Activated naive CD8-positive, alpha-beta T cell treated with anti-CD3 and anti-CD28 coated beads, Interleukin-2, amount 10 ng/mL, durations not matched to agents 7 days and 5 days (primary cell): ENCODE results near the gene PNO1. TPM values are rescaled to one million over a fixed set of nuclear protein-coding genes. Genes with fewer than 3 reads are reported as not detected.
"Not testable (repeated sequence)": the region's sequence is repeated elsewhere in the genome, so short reads cannot be mapped to it uniquely, and the experiment has no call there.

ENCODE experiments used
- ATAC-seq: fragments of 150-1000 bp; cut with Tn5 transposase; one replicate; pipeline ENCODE4 v1.10.0; 2021; ENCODE audit warnings: low read depth, moderate library complexity
- POLR2A ChIA-PET: fragments of 350-600 bp; sonication (Branson Sonifier 250); formaldehyde crosslinking; loops from one replicate; lab custom pipeline; 2021; ENCODE audit warnings: antibody characterized with exemption; lab: Charles Lee
- DNase-seq: peaks from one replicate; pipeline ENCODE4 v3.0.0; 2021
- H3K27ac Mint-ChIP-seq: one replicate; pipeline ENCODE4 v1.8.0; 2022; ENCODE audit warnings: mild to moderate bottlenecking, mixed read lengths
- H3K27me3 Mint-ChIP-seq: one replicate; pipeline ENCODE4 v1.8.0; 2022; ENCODE audit warnings: mild to moderate bottlenecking, moderate library complexity, mixed read lengths
- H3K36me3 Mint-ChIP-seq: one replicate; pipeline ENCODE4 v1.8.0; 2021; ENCODE audit warnings: mild to moderate bottlenecking, mixed read lengths
- H3K4me1 Mint-ChIP-seq: one replicate; pipeline ENCODE4 v1.8.0; 2021; ENCODE audit warnings: mixed read lengths
- H3K4me3 Mint-ChIP-seq: one replicate; pipeline ENCODE4 v1.8.0; 2022; ENCODE audit warnings: mild to moderate bottlenecking, moderate library complexity, mixed read lengths
- H3K9me3 Mint-ChIP-seq: one replicate; pipeline ENCODE4 v1.8.0; 2021; ENCODE audit warnings: mixed read lengths
- total RNA-seq, 2 experiments: library from RNA; stranded (reverse); gene quantifications; one replicate each; pipeline ENCODE4 v1.2.3, GENCODE V29; 2021

The PNO1 gene
- total RNA-seq: 1 to 10 TPM; 8.5 to 9.2 TPM

GRCh38 chr2:68157402-68158133 is at the start of gene PNO1:
Gene PNO1, plus strand, starts transcription at chr2:68157888. Its CDS starts 47 bp downstream, at chr2:68157935.
- DNase-seq (peak; percentile 95), ATAC-seq (peak; percentile 86)
- Mint-ChIP-seq H3K9me3 (no peaks in the 10 kb centered on the region), H3K36me3 (peaks cover 4% of the 10 kb centered on the region), H3K4me3 (peak within 1 kb of the TSS; percentile 88), H3K4me1 (peaks cover 27% of the 10 kb centered on the region), H3K27ac (peak within 1 kb of the TSS; percentile 100), H3K27me3 (no peaks in the 10 kb centered on the region)
- POLR2A ChIA-PET: interaction anchor here (0.6 to 2.5 kb wide), 7 partner anchors 12 to 95 kb away, joined by 3 to 12 read pairs (median 4); partner anchors contain the start of genes C1D and PPP3R1

- H3K36me3 Mint-ChIP-seq: peaks cover 4% of the 10 kb centered on the region
- no peaks in the 10 kb centered on the region for H3K27me3 Mint-ChIP-seq
- ATAC-seq (no peak), DNase-seq (no peak)
- POLR2A ChIA-PET: no interaction called here
- H3K9me3 Mint-ChIP-seq: peaks cover 15% of the 10 kb centered on the region
- no peak overlapping the region for H3K27ac Mint-ChIP-seq
- H3K4me1 Mint-ChIP-seq: no peaks in the 10 kb centered on the region
- H3K4me3 Mint-ChIP-seq: no peak overlapping the region
Observed at GRCh38 chr2:68108120-68108519, 49.6 kb upstream of the PNO1 start.

GRCh38 chr2:68110102-68110501 is 47.6 kb upstream of the PNO1 start:
- no peak for ATAC-seq
- Mint-ChIP-seq H3K4me1 (no peaks in the 10 kb centered on the region), H3K27ac (no peak overlapping the region), H3K36me3 (peaks cover 3% of the 10 kb centered on the region), H3K4me3 (no peak overlapping the region), H3K27me3 (no peaks in the 10 kb centered on the region), H3K9me3 (peaks cover 12% of the 10 kb centered on the region)
- POLR2A ChIA-PET: no interaction called here
- no peak for DNase-seq

GRCh38 chr2:68115965-68116364 is 41.7 kb upstream of the PNO1 start:
- DNase-seq (no peak), ATAC-seq (no peak)
- Mint-ChIP-seq H3K36me3 (no peaks in the 10 kb centered on the region), H3K9me3 (no peaks in the 10 kb centered on the region), H3K27me3 (no peaks in the 10 kb centered on the region), H3K4me3 (no peak overlapping the region), H3K4me1 (no peaks in the 10 kb centered on the region), H3K27ac (no peak overlapping the region)
- POLR2A ChIA-PET: no interaction called here

DNA sequence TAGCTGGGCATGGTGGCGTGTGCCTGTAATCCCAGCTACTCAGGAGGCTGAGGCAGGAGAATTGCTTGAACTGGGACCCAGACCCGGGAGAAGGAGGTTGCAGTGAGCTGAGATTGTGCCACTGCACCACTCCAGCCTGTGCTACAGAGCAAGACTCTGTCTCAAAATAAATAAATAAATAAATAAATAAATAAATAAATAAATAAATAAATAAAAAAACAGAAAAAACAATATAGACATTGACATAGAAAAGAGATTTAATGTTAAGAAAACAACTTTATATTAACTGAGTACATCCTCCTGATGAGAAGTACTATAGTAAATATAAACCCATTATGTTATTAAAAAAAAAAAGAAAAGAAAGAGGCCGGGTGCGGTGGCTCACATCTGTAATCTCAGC is 39.8 kb upstream of the PNO1 start:
- POLR2A ChIA-PET, DNase-seq, H3K4me1 Mint-ChIP-seq, H3K27ac Mint-ChIP-seq, H3K9me3 Mint-ChIP-seq, H3K4me3 Mint-ChIP-seq, H3K36me3 Mint-ChIP-seq, ATAC-seq, H3K27me3 Mint-ChIP-seq: not testable (repeated sequence)

DNA sequence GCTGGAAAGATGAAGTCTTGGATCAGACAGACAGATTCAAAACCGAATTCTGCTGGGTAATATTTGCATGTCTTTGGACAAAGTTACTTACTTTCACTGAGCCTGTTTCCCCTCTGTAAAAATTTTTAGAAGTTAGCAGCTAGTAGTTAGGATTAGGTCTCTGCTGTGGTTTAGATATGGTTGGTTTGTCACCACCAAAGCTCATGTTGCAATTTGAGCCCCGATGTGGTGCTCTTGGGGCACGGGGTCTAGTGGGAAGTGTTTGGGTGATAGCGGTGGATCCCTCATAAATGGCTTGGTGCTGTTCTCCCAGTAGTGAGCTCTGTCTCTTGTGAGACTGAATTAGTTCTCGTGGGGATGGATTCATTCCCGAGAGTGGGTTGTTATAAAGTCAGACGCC is 38.9 kb upstream of the PNO1 start:
- Mint-ChIP-seq H3K36me3 (no peaks in the 10 kb centered on the region), H3K9me3 (no peaks in the 10 kb centered on the region), H3K4me3 (no peak overlapping the region), H3K27ac (no peak overlapping the region), H3K4me1 (peaks cover 2% of the 10 kb centered on the region), H3K27me3 (peaks cover 3% of the 10 kb centered on the region)
- DNase-seq (no peak), ATAC-seq (no peak)
- POLR2A ChIA-PET: interaction anchor here (0.6 kb wide), 1 partner anchor 180 kb away, joined by 5 read pairs; no protein-coding TSS in a partner anchor

DNA sequence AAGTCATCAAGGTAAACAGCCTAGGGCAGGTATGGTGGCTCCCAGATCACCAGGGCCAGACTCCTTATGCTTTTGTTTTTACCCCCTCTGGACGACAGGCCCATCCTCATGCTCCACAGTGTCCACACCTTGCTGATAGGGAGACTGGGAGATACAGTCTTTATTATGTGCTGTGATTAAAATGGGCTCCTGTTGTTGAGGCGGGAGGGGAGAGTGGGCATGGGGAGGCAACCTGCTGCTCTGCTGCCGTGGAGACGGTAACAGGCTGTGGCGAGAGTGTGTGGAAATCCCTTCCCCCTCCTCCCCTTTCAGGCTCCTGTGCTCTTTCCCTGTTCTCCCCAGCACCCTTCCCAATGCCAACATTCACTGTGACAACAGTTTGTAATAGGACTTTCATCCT is 38.2 kb upstream of the PNO1 start:
- DNase-seq (no peak), ATAC-seq (no peak)
- Mint-ChIP-seq H3K36me3 (no peaks in the 10 kb centered on the region), H3K27ac (no peak overlapping the region), H3K9me3 (no peaks in the 10 kb centered on the region), H3K4me3 (no peak overlapping the region), H3K27me3 (peaks cover 3% of the 10 kb centered on the region), H3K4me1 (peaks cover 2% of the 10 kb centered on the region)
- POLR2A ChIA-PET: interaction anchor here (0.6 kb wide), 1 partner anchor 180 kb away, joined by 5 read pairs; no protein-coding TSS in a partner anchor

- Mint-ChIP-seq H3K27me3 (peaks cover 3% of the 10 kb centered on the region), H3K9me3 (no peaks in the 10 kb centered on the region), H3K36me3 (no peaks in the 10 kb centered on the region), H3K4me3 (peak overlapping the region; percentile 48), H3K27ac (no peak overlapping the region), H3K4me1 (peaks cover 2% of the 10 kb centered on the region)
- POLR2A ChIA-PET: no interaction called here
- ATAC-seq (no peak), DNase-seq (peak; percentile 77)
Observed at GRCh38 chr2:68121873-68122679, 35.6 kb upstream of the PNO1 start.

DNA sequence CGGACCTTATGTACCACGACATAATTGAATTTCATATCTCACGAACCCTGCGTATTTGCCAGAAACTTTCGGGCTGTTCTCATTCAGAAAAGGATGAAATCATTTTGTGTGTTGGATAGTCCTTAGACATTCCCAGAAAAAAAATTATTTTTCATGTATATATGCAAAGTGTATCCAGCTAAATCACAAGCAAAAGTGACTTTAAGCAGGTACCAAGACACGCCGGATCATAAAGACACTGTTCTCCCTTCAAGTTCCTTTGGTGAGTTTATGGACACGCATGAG is 35.1 kb upstream of the PNO1 start:
- Mint-ChIP-seq H3K4me1 (peaks cover 2% of the 10 kb centered on the region), H3K27me3 (peaks cover 3% of the 10 kb centered on the region), H3K4me3 (peak overlapping the region; percentile 48), H3K27ac (no peak overlapping the region), H3K36me3 (no peaks in the 10 kb centered on the region), H3K9me3 (no peaks in the 10 kb centered on the region)
- POLR2A ChIA-PET: no interaction called here
- ATAC-seq: no peak
- no peak for DNase-seq

DNA sequence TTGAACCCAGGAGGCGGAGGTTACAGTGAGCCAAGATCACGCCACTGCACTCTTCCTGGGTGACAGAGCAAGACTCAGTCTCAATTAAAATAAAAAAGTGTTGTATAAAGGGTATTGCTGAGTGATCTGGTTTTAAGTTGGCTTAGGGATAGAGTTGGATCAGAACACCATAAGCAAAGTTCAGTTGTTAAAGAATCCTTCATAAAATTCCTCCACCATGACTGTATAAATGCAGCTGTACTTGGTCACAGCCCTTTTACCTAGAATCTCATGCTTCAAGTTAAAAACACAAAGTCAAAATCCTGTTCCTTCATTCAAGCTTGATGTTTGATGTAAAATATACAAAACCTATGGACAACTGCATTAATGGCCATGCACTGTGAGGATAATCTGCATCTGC is 33.4 kb upstream of the PNO1 start:
- POLR2A ChIA-PET: no interaction called here
- Mint-ChIP-seq H3K4me1 (peaks cover 2% of the 10 kb centered on the region), H3K36me3 (no peaks in the 10 kb centered on the region), H3K4me3 (no peak overlapping the region), H3K27me3 (peaks cover 3% of the 10 kb centered on the region), H3K9me3 (no peaks in the 10 kb centered on the region), H3K27ac (no peak overlapping the region)
- DNase-seq: no peak
- ATAC-seq: no peak

DNA sequence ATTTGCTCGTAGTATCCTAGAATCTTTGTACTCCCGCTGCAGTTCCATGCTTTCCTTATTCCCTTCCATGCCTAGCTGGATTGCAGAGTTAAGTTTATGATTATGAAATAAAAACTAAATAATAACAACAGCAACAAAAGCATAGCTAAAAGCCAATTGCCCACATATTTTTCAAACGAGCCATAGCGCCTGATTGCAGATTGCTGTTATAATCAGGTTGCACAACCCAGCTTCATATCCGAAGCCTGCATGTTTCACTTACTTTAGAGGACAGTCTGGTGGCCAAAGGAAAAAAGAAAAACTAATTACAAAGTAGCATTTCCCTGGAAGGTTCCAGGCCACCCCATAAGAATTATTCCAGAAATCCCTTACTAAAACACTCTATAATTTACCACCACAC is 31.9 kb upstream of the PNO1 start:
- ATAC-seq: no peak
- Mint-ChIP-seq H3K9me3 (no peaks in the 10 kb centered on the region), H3K4me3 (no peak overlapping the region), H3K27me3 (peaks cover 3% of the 10 kb centered on the region), H3K27ac (no peak overlapping the region), H3K4me1 (peaks cover 2% of the 10 kb centered on the region), H3K36me3 (no peaks in the 10 kb centered on the region)
- POLR2A ChIA-PET: no interaction called here
- DNase-seq: no peak

- no peak overlapping the region for H3K4me3 Mint-ChIP-seq
- no peak overlapping the region for H3K27ac Mint-ChIP-seq
- POLR2A ChIA-PET: no interaction called here
- DNase-seq (no peak), ATAC-seq (no peak)
- H3K36me3 Mint-ChIP-seq: no peaks in the 10 kb centered on the region
- no peaks in the 10 kb centered on the region for H3K9me3 Mint-ChIP-seq
- H3K4me1 Mint-ChIP-seq: peaks cover 2% of the 10 kb centered on the region
- peaks cover 3% of the 10 kb centered on the region for H3K27me3 Mint-ChIP-seq
Observed at GRCh38 chr2:68126561-68126960, 31.1 kb upstream of the PNO1 start.

DNA sequence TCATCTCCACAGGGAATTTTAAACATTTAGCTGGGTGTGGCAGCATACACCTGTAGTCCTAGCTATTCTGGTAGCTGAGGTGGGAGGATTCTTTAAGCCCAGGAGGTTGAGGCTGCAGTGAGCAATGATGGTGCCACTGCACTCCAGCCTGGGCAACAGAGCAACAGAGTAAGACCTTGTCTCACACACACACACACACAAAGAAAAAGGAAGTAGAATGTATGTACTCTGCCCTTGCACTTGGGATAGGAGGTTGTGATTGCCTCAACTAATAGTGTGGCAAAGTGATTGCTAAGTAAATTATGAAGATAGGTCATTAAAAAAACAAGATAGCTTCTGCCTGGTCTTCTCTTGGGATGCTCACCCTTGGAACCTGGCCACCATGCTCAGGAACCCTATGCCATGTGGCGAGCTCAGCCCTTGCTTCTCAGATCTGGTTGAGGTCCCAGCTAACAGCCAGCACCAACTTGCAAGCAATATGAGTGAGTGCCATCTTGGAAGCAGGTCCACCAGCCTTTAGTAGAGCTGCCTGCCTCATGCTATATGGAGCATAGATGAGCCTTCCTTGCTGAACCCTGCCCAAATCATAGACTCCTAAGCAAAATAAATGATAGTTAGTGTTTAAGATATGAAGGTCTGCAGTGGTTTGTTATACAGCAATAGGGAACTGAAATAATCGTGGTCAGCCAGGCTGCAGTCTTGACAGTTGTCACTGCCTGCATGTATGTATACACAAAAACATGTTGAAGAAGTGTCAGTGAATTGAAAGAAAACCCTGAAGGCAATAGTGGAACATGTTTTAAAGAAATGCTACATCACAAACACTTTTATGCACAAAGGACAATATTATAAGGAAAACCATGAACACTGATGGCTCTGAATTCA is 30.1 kb upstream of the PNO1 start:
- DNase-seq (no peak), ATAC-seq (no peak)
- Mint-ChIP-seq H3K27me3 (no peaks in the 10 kb centered on the region), H3K4me3 (no peak overlapping the region), H3K36me3 (no peaks in the 10 kb centered on the region), H3K4me1 (no peaks in the 10 kb centered on the region), H3K9me3 (no peaks in the 10 kb centered on the region), H3K27ac (no peak overlapping the region)
- POLR2A ChIA-PET: no interaction called here
